HG03558 (cell line): Measurements from ENCODE around the gene SRR.

Experiments used
- ATAC-seq: cut with Tn5 transposase; IDR thresholded peaks from one replicate; pipeline ENCODE4 v1.9.1; 2021; ENCODE audit warnings: moderate number of reproducible peaks; ENCODE audit not compliant: unreplicated experiment; ENCODE audit errors: extremely low read depth

SRR gene

GRCh38 chr17:2368359-2368758, 64.6 kb downstream of the SRR start:
- no peak for ATAC-seq

GRCh38 chr17:2369039-2369438, 65.3 kb downstream of the SRR start:
- ATAC-seq = no peak

GRCh38 chr17:2369551-2370210, 65.9 kb downstream of the SRR start:
- no peak for ATAC-seq

- ATAC-seq = no peak
These were observed 66.5 kb downstream of the SRR start for GRCh38 chr17:2370211-2370589.

- ATAC-seq = no peak
These were observed 67.7 kb downstream of the SRR start for GRCh38 chr17:2371183-2372130.

- no peak for ATAC-seq
These were observed 68.4 kb downstream of the SRR start for GRCh38 chr17:2372180-2372579.

GRCh38 chr17:2372681-2373080, 68.9 kb downstream of the SRR start:
- ATAC-seq = no peak

- no peak for ATAC-seq
These were observed 69.4 kb downstream of the SRR start for GRCh38 chr17:2373179-2373578.
